A673 (cell line): ENCODE data around the gene YPEL2.

Source experiments
- CTCF ChIP-seq: fragments of 300-800, 200-600 bp; sonication (generic); conservative IDR thresholded peaks from 2 replicates; pipeline ENCODE4 v1.5.1; 2017; ENCODE audit warnings: low read depth, mild to moderate bottlenecking, antibody characterized with exemption, low read length, moderate library complexity, mixed read lengths
- EZH2 ChIP-seq: fragments of 200-600 bp; sonication (generic); IDR thresholded peaks from 2 replicates; pipeline ENCODE4 v1.6.1; 2017; ENCODE audit warnings: borderline replicate concordance, low read depth, mild to moderate bottlenecking, mixed read lengths, antibody characterized with exemption, low read length; ENCODE audit not compliant: poor library complexity, severe bottlenecking

GRCh38 chr17:59406808-59407381 lies 75.4 kb downstream of the YPEL2 start:
- TF ChIP-seq CTCF: no peak
- no peak for TF ChIP-seq EZH2
